HFF-Myc (cell line): ENCODE measurements around the gene PNLIP.

ENCODE experiments used
- DNase-seq: peaks from one replicate; pipeline ENCODE4 v3.0.0-alpha.2; 2011; ENCODE audit warnings: low read depth; ENCODE audit errors: extremely low read depth
- H3K4me3 ChIP-seq: replicated peaks from 2 replicates; pipeline ENCODE4 v1.5.1; 2011; ENCODE audit warnings: low read depth, mild to moderate bottlenecking, control low read depth, low read length
- TF ChIP-seq, protein P1 (sequence below): IDR thresholded peaks from 2 replicates; pipeline ENCODE4 v1.5.1; 2012; ENCODE audit warnings: mild to moderate bottlenecking, low read depth, low read length, control low read depth; ENCODE audit errors: missing control alignments

Gene PNLIP

GRCh38 chr10:116567335-116567734, 21.6 kb downstream of the PNLIP start:
- DNase-seq = no peak
- no peak overlapping the region for H3K4me3 ChIP-seq
- TF ChIP-seq, protein P1, sequence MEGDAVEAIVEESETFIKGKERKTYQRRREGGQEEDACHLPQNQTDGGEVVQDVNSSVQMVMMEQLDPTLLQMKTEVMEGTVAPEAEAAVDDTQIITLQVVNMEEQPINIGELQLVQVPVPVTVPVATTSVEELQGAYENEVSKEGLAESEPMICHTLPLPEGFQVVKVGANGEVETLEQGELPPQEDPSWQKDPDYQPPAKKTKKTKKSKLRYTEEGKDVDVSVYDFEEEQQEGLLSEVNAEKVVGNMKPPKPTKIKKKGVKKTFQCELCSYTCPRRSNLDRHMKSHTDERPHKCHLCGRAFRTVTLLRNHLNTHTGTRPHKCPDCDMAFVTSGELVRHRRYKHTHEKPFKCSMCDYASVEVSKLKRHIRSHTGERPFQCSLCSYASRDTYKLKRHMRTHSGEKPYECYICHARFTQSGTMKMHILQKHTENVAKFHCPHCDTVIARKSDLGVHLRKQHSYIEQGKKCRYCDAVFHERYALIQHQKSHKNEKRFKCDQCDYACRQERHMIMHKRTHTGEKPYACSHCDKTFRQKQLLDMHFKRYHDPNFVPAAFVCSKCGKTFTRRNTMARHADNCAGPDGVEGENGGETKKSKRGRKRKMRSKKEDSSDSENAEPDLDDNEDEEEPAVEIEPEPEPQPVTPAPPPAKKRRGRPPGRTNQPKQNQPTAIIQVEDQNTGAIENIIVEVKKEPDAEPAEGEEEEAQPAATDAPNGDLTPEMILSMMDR = no peak

DNA sequence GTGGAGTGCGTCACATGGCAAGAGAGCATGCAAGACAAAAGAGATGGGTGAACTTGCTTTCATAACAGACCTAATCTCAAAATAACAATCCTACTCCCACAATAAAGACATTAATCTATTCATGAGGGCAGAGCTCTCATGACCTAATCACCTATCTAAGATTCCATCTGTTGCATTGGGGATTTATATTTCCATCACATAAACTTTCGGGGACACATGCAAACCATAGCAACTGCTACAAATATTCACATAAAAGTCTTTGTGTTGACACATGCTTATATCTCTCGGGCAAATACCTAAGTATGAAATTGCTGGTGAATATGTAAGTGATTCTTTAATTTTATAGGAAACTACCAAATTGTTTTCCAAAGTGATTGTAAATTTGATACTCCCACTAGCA, 29.1 kb downstream of the PNLIP start:
- no peak for DNase-seq
- TF ChIP-seq, protein P1 = no peak

DNA sequence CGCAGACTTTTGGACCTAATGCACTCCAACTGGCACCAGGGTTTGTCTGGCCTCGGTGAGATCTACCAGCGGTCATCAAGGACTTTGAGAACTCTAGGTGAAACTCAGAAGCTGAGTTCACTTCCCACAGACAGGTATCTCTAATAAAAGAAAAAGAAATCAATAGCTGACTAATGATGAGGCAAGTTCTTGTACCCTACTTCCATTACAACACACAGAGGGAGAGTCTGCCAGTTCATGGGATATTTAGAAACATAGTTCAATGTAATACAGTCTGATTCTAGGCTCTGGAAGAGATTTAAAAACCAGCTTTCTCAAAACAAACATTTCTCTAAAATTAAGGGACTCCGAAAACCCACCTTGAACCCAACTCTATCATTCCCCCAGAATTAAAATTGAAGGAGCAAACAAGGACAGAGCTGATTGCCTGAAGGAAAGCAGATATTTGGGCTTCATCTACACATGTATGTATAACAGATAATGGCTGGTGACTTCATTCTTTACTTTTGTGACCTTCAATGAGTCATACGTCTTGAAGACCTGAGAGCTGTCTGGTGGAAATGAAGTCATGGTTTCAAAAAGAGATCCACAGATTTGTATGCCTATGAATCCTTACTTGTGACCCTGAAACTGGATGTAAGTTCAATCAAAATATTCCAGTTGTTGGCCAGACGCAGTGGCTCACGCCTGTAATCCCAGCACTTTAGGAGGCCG, 42.3 kb downstream of the PNLIP start:
- no peak for DNase-seq
- TF ChIP-seq, protein P1 = no peak
- no peak overlapping the region for H3K4me3 ChIP-seq

More for the DNA sequence above, 29.1 kb downstream of the PNLIP start:
- no peak overlapping the region for H3K4me3 ChIP-seq

DNA sequence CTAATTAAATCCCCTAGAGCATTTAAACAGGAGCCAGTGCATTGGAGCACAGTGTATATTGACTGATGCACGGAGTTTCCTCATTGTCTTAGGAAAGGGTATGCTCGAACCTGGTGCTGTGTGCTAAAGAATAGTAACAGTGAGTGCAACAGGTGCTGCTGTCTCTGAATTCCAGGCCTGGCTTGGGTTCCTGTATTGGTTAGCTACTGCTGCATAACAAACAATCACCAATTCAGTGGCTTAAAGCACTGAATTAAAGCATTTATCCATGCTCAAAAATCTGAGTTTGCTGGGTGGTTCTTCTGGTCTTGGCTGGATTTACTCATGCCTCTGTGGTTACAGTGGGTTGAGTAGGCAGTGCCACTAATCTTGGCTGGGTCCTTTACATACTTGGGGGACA, 43.3 kb downstream of the PNLIP start:
- H3K4me3 ChIP-seq = no peak overlapping the region
- no peak for DNase-seq
- TF ChIP-seq, protein P1 = no peak

- DNase-seq = no peak
- H3K4me3 ChIP-seq = no peak overlapping the region
- TF ChIP-seq, protein P1 = no peak
Measured at GRCh38 chr10:116589926-116590325, 44.2 kb downstream of the PNLIP start.

DNA sequence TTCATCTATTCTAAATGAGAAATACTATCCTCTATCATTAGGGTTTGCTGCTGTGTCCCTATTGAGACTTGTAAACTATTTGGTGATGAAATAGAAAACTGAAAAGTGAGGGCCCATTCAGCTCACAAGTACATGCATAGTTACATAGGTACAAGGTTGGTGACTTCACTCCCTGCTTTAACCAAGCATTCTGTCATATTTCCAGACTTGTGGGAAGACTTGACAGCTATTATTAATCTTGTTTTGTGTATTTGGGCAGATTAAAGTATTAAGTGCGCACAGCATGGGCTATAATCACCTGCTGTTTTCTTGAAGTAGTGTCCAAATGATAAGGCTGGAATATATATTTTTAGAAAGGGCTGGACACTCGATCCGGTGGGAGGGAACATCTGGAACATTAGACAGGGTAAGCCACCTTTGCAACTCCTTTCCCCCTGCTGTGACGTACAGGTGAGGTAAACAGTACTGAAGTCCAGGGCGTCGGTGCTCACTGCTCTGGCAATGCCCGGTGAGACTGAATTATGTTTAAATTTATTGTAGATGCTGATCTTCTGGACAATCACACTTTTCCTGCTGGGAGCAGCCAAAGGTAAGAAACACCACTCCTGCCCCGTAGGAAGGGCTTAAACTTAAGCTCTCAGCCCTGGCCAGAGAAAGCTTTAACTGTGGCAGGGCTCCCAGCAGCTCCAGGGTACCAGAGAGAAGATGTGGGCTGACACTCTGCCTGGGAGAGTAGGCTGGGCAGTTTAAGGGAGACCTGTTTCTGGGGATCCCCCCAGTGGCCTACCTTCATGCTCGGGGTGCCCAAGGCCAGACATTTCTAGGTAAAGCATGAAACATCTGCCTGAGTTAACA, 45.1 kb downstream of the PNLIP start, which contains the start of gene PNLIPRP1:
Gene PNLIPRP1 (plus strand): TSS at position 370 of the 855 bp plus-strand sequence. CDS start 171 bp downstream, at position 541.
- no peak within 1 kb of the TSS for H3K4me3 ChIP-seq
- DNase-seq = no peak
- TF ChIP-seq, protein P1 = no peak
